GM21576 (cell line): ENCODE results near the gene PSME4.
"Not testable (repeated sequence)": the region's sequence is repeated elsewhere in the genome, so short reads cannot be mapped to it uniquely, and the experiment has no call there.

Source experiments
- ATAC-seq: cut with Tn5 transposase; IDR thresholded peaks from one replicate; pipeline ENCODE4 v1.9.1; 2021; ENCODE audit warnings: mild to moderate bottlenecking, moderate library complexity; ENCODE audit not compliant: unreplicated experiment

The PSME4 gene

DNA sequence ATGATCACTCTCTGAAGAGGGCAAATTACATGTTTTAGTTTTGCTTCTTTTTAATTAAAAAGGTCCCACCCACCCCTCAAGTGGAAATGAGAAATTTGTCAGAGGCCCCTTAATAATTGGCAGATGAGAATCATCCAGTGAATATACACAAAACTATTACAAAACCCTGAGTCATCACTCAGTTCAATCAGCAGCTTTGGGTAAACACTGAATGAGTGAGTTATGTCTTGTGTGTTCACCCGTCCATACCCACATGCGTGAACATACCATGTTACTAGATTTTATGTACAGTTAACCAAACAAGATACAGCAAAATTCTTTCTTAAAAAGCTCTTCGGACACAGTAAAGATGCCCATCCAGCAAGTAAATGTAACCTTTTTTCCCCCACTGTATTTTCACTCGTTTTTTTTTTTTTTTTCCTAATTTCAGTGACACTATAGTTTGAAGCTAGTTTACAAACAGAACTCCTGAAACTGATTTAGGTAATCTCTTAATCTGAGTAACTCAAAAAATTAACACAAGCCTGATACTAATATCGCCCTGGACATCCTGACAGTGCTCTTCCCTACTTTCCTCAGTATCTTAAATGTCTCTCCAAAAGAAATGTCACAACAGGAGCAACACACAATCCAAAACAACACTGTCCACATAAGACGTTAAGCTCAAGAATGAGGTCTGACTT is 1.4 kb downstream of the PSME4 start:
- no peak for ATAC-seq

DNA sequence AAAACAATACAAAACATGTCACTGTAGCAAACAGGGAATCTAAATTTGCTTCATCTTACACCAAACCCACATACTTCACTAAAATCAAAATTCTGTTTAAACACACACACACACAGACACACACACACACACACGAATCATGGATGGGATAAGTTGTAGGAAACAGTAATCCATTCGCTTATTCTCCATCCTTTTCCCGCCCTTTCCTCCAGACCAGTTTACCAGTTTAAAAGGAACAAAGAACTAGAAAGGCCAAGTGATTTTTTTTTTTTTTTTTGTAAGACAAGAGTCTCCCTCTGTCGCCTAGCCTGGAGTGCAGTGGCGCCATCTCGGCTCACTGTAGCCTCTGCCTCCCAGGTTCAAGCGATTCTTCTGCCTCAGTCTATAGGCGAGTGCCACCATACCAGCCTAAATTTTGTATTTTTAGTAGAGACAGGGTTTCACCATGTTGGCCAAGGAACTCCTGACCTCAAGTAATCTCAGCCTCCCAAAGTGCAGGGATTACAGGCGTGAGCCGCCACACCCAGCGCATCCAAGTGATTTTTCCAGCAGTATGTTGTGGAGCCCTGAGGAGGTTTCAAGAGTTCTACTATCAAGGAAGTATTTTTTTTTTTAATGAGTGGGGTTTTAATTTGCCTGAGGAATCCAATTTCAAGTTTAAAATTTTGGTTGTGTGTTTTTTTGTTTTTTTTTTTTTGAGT is 5.7 kb downstream of the PSME4 start:
- no peak for ATAC-seq

DNA sequence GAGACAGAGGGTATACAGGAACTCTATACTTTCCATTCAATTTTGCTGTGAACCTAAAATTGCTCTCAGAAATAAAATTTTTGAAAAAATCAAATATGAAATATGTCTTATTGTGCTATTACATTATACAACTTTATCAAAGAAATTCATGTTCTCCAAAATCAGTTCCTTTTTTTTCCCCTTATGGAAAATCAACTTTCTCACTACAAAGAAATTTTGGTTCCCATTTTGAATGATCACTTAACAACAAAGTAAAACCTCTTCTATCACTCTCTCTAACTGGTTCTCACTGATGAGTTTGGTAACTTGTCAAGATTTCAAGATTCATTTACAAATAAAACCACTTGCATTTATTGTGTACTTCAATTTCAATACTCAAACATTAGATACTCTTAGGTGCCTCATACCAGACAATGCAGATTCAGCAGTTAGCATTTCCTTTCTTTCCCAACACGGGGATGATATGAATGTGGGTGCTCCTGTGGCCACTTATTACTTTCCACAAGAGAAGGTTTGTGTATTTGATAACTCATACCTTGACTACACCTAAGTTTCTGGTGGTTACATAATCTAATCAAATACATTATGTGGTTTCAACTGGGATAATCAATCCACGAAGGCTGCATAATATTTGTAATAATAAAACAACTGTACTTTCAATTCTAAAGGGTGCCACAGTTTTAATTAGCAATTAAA is 6.4 kb downstream of the PSME4 start:
- no peak for ATAC-seq

DNA sequence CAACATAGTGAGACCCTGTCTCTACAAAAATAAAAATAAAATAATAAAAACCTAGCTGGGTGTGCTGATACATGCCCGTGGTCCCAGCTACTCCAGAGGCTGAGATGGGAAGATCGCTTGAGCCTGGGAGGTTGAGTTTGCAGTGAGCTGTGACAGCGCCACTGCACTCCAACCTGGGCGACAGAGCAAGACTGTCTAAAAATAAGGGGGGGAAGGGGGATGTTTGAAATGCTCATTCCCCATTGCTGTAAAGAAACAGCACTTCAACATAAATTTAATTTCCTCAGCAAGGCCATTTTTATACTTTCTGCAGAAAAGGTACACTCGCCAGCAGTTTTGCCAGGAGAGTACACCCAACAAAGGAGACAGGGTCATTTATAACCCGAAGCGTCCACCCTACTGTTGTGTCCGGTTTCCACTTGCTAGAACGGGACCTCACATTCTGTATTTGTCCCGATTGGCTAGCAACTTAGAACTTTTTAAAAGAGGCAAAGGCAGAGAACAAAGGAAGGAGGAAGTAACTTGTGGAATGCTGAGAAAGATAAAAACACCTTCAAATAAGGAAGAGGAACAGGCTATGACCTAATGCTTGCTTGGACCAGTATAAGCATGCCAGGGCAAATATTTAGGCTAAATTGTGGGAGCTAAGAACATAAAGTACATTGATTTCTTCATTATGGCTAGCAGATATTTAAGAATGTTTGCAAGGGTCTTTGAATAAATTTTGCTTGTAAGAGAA is 9.1 kb downstream of the PSME4 start:
- not testable (repeated sequence) for ATAC-seq

DNA sequence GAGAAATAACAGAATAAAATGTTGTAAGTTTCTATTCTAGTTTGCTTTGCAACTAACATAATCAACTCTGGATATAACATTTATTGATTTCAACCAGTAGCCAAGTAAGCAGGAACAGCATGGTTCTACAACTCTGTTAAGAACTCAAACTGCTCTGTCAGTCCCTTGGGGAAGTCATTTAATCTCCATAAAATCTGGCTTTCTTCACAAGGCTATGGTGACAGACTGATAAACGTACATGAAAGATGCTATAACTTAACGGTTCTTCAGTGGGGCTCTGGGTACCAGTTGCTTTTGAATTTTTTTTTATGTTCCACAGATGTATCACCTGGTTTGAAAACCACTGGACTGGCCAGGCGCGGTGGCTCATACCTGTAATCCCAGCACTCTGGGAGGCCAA is 10.3 kb downstream of the PSME4 start:
- ATAC-seq = no peak

DNA sequence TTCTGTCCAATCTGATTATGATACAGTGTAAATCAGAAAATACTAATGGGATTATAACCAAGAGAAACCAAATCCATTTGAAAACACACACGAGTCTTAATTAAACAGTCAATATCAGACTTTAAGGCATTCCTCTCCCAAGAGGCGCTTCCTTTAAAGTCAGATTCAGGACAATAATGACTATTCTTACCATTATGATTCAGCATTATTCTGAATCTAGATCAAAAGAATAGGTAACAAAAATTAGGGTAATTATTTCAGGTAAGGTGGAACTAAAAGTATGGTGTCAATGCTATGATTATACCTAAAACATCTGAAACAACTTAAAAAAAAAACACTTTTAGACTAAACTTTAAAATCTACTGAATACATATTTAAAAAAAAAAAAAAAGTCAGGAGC is 12.3 kb downstream of the PSME4 start:
- ATAC-seq = no peak

DNA sequence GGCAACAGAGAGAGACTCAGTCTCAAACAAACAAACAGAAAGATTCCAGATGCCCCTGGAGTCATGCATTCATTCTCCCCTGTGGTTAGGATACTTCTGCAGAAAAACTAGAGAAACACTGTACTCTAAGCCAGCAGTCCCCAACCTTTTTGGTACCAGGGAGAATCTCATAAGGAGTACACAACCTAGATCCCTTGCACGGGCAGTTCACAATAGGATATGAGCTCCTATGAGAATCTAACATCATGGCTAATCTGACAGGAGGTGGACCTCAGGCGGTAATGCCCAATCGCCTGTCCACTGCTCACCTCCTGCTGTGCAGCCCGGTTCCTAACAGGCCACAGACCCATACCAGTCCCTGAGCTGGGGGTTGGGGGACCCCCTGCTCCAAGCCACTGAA is 18.3 kb downstream of the PSME4 start:
- ATAC-seq = no peak

DNA sequence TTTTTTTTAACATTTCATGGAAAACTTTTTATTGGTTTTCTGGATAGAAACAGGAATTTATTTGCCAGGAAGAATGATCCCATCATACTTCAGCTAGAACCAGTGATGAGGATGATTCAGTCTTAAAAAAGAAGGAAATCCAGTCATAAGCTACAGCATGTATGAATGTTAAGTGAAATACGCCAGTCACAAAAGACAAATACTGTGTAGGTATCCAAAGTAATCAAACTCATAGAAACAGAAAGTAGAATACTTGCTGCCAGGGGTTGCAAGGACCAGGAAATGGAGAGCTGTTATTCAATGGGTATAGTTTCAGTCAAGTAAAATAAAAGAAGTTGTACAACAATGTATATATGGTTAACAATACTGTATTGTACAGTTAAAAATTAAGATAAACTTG is 21.3 kb downstream of the PSME4 start:
- ATAC-seq = no peak

DNA sequence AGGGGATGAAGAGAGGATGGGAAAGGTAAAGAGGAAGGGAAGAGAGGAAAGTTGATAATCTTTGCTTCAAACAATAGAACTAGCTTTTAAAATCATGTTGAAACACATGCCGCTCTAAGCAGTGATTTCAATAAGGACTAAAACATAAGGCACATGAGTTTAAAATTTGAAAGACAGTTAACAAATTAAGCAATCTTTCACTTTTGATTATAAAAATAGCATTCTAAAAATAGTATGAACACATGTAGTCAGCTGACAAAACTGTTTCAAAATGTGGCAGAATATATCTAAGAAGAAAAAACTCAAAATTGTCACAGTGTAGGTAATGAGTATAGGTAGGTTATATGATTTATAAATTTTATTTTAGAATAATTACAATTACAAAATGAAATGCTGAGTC is 25.3 kb downstream of the PSME4 start:
- ATAC-seq = no peak

DNA sequence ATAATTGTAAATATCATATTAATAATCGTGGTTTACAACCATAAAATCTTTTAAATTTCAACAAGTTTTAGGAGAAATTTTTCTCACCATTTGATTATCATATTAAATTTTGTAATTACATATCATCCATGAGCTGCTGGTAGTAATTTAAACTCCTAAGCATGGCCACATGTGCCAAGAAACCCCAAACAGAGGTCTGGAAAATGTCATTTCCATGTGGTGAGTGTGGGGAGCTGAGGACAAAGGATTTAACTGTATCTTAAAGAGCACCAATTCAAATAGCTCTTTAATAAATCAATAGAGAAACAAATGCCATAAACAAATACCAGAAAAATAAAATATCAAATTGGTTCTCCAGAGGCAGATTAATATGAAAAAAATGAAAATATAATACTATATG is 26.3 kb downstream of the PSME4 start:
- ATAC-seq = no peak

DNA sequence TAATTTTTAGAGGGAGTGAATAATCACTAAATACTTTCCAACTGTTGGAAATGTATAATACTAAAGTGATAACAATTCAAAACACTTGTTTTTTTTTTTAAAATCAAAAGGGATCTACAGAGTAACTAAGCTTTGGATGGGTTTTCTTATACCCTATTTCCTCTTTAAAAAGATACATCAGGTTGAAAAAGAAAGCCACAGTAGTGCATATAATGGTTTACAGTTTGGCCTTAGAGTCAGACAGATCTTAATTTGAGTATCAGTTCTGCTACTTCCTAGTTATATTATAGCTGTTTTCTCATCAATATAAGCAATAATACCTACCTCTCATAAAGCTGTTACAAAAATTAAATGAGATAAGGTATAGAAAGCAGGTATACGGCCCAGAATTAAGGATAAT is 28.5 kb downstream of the PSME4 start:
- peak; percentile 39 for ATAC-seq

DNA sequence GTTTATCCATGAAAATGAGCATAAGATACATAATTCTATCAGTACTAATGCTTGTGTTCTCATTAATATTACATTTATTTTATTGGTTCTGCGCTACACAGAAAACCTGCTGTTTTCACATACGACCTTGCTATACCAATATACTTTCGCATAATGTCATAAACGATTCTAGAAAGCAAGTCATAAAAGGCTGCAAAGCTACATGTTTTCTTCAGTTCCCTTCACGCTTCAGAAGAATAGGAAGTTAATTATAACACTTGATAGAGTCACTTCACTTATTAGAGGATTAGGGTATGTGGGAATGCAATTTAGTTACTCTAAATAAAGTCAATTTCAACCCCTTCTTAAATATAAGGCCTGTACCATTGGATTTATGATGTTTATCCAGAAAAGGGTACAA is 29.0 kb downstream of the PSME4 start:
- ATAC-seq = peak; percentile 51

DNA sequence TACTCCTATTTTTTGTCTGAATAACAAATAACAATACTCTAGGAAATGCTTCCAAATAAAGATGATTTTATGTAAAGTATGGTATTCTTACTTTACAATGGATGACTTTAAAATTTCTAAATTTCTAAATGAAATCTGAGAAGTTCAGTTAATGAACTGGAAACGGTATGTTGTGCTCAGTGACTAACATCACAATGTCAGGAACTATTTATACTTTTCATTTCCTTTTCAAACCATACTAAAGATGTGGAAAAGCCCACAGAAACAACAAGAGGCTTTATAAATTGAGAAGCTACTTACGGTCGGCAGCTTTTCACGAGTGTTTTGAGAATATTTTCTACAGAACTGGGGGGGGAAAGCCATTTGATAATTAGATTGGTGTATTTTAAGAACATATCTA is 31.1 kb downstream of the PSME4 start:
- ATAC-seq = no peak

DNA sequence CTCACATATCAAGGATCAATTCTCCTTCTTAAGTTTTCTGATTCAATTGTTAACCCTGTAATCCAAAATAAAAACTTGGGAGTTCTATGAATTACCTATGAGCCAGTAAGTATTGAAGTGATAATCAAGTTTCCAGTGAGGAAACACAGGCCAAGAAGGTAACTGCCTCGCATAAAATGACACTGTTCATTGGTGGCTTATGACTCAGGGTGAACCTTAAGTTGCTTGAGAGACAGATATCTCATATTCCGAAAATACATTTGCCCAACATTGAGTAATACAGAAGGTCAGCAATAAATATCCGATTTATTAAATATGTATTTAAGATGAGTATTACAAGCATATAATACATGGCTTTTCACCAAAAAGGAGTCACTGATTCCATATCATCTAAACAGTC is 31.9 kb downstream of the PSME4 start:
- ATAC-seq = no peak

DNA sequence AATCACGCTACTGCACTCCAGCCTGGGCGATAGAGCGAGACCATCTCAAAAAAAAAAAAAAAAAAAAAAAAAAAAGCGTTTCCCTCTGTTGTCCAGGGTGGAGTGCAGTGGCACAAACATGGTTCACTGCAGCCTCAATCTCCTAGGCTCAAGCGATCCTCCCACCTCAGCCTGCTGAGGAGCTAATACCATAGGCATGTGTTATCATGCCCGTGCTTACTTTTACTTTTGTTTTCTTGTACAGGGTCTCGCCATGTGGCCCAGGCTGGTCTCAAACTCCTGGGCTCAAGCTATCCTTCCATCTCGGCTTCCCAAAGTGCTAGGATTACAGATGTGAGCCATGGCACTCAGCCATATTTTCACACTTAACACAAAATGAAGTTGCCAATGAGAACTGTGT is 37.5 kb downstream of the PSME4 start:
- ATAC-seq = no peak

DNA sequence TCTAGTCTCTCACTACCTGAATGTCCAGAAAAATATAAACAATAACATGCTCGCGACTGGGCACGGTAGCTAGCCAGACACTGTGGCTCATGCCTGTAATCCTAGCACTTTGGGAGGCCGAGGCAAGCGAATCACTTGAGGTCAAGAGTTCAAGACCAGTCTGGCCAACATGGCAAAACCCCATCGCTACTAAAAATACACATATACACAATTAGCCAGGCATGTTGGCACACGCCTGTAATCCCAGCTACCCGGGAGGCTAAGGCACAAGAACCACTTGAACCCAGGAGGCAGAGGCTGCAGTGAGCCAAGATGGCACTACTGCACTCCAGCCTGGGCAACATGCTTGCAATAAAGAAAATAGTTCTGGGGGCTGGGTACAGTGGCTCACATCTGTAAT is 44.5 kb downstream of the PSME4 start:
- not testable (repeated sequence) for ATAC-seq

DNA sequence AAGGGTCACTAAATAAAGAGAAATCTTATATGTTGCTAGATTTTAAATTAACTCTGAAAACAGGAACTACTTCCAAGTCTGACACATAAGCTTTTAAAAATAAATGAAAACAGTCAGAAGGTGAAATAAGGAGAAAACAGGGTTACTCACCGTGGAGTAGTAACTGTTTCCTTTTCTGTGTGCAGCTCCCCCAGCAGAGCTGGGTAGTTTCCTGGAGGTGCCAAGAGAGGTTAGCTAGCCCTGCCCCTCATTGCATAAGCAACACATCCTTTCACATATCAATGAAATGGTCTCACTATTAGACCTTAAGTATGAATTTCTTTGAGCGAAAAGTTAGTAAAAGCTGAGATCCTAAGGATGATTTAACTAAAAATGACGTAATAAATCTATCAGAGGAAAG is 57.1 kb downstream of the PSME4 start:
- peak; percentile 96 for ATAC-seq

DNA sequence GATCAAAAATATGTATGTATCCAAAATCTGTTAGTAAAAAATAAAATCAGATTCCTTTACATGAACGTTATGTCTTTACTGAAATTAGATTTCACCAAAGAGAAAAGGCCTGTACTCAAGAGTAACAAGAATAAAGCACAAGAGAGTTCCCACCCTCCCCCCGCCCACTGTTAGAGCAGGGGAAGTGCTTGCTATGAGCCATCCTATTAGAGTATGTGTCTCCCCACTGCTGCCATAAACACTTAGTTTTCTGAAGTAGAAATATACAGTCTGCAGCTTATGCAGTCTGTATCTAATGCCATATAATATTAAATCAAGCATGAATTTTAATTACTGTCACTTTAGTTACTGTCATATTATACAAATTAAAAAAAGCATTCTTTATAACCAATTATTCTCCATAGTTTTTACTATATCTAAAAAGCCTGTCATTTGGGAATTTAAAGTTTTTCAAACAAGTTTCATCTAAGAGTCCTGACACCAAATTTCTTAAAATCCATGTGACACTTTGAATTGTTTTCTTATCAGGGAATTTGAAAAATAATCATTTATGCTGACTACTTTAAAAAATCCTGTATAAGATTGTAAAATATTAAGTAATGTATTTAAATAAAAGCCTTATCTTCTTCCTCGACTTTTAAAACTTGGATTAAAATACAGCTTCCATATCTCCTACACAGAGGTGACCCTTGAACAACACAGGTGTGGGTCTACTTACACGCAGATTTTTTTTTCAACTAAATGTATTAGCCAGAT is 59.2 kb downstream of the PSME4 start:
- ATAC-seq = no peak

DNA sequence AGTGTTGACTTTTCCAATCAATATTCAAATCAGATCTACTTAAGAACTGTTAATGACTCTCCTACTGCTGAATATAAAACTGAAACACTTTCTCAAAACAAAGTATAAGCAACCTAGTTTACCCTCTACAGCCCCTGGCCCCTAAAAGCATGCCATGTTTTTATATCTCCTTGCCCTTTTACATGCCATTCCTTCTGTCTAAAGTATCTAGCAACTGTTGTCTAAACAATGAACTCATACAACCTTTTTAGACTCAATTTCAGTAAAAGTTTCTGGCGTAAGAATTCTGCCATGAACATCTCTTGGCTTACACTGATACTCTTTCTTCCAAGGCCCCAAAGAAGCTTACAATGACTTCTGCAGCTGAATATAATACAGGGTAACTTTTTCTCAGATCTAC is 63.2 kb downstream of the PSME4 start:
- ATAC-seq = no peak

DNA sequence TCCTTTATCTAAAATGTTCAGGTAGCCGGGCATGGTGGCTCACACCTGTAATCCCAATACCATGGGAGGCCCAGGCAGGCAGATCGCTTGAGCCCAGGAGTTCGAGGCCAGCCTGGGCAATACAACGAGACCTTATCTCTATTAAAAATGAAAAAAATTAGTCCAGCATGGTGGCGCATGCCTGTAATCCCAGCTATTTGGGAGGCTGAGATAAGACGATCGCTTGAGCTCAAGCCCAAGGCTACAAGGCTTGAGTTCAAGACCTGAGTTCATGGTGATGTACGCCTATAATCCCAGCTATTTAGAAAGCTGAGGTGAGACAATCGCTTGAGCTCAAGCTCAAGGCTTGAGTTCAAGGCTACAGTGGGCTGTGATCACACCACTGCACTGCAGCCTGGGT is 65.4 kb downstream of the PSME4 start:
- no peak for ATAC-seq

DNA sequence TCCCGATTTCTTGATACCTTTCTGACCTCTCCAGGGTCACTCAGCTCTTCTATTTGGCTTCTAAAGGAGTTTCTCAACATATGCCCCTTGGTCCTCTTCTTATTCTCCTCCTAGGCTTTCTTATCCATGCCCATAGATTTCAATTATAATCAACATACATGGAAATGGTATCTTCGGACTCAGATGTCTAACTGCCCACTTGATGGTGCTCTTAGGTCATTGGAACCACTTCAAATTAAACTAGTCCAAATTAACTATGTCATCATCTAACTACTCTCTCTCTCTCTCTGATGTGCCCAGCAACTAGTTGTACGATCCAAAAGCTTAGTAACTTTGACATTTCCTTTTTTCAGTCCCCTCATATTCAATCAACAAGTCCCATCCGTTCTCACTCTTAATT is 67.8 kb downstream of the PSME4 start:
- ATAC-seq = no peak
